HPDE6-E6E7 (cell line): ENCODE measurements around the gene OR7D2.

Experiments
- DNase-seq: peaks from one replicate; pipeline ENCODE4 v3.0.0; 2011; ENCODE audit warnings: missing footprints; ENCODE audit errors: extremely low spot score

OR7D2 gene

GRCh38 chr19:9205501-9206113 is 26.8 kb downstream of the OR7D2 start:
- peak; percentile 27 for DNase-seq

- no peak for DNase-seq
Observed at GRCh38 chr19:9219489-9219888, 40.7 kb downstream of the OR7D2 start, which contains the start of gene OR7D4. Gene OR7D4 (minus strand): TSS chr19:9219589. CDS start chr19:9214837, 4,752 bp downstream.
